ENCODE data around the gene ZFP92.

ZFP92 gene

DNA sequence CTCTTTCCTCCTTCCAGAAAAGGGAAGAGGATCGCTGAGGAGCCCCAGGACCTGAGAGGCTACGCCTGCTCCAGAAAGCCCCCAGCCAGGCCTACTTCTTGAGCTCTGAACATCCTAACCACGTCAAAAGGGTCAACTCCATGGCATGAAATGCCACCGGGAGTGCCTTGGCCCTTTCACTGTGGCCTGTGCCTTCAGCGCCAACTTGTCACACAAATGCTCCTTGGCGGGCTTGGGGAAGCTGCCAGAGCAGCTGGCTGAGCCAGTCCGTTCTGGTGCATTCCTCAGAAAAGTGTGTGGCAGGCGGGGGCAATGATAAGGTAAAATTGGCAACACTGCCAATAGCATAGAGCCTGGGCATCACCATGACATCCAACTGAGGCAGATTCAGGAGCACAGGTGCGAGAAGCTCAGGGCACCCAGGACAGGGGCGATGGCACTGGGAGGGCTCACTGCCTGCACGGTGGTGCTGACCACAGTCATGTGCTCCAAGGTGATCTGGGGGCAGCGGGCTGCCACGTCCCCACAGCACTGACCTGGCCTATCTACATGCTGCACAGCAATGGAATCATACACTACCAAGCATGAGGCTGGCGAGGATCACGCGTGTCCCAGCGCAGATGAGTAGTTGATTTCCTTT lies 46.7 kb downstream of the ZFP92 start:
- no peak for DNase-seq

DNA sequence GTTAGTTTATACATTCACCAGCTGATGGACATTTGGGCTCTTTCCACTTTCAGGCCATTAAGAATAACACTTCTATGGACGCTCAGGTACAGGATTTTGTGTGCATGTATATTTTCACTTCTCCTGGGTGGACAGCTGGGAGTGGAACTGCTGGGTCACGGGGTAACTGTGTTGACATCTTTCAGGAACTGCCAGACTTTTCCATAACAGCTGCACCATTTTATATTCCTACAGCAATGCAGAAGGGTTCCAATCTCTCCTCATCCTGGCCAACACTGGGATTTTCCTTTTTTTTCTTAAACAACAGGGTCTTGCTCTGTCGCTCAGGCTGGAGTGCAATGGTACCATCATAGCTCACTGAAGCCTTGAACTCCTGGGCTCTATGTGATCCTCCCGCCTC lies 47.2 kb downstream of the ZFP92 start:
- DNase-seq = no peak

DNA sequence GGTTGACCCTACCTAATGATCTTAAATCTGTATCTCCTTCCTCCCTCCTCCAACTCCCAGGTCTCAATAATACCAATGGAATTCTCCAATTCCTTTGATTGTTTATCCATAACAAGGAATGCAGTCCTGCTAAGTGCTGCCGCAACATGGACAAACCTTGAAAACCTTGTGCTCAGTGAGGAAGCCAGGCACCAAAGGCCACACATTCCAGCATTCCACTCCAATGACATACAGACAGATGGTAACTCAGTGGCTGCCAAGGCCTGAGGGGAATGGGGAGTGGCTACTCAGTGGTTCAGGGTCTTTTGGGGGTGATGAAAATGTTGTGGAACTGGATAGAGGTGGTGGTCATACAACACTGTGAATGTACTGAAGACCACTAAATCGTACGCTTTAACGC lies 48.7 kb downstream of the ZFP92 start:
- DNase-seq = no peak

DNA sequence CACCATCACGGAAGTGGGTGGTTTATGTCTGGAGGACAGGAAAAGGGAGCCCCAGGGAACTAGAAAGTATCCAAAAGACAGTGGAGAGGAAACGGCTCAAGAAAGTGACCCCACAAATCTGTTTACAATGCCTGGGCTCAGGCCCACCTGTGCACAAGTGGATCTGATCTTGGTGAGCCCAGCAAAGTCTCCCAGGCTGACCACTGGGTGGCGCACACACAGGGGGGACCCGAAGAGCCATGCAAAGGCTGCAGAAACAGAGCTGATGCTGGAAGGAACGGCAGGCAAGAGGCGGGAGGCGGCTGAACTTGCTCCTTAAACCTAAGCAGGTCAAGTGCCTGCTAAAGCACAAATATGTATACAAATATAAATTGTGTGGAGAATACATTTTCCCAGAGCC lies 49.6 kb downstream of the ZFP92 start:
- DNase-seq = no peak

Data from DMS79 (cell line).